Measurements from ENCODE around the gene CACTIN.
"Not testable (repeated sequence)": the region's sequence is repeated elsewhere in the genome, so short reads cannot be mapped to it uniquely, and the experiment has no call there.

The CACTIN gene

DNA sequence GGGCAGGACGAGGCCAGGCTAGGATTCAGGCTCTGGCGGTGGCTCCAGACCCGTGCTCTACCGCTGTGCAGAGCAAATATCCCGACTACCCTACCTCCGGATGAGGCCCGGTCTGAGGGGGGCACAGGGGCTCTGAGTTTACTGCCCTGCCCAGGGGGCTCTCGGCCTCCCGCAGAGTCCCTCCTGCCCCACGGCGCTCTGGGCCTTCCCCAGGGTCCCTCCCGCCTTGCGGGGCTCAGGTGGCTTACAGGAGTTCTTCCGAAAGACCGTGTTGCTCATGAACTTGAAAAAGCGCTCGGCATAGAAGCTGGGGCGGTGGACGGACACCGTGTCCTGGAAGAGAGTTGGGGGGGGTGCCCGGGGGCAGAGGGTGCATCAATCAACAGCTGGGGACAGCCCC lies 19.1 kb upstream of the CACTIN start:
- DNase-seq: no peak

DNA sequence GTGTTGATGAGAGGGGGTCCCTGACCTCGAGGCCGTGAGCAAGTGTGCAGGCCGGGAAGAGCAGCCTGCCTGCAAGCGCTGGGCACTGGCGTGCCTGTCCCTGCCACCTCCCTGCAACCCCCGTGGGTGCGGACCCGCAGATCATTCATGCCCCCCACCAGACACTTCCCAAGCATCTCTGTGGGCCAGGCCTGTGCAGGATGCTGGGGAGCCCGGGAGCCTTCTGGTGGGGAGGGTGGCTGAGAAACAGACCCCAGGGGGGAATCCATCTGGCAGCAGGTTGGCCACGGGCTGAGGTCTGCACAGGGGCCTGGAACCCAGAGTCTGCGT lies 18.4 kb upstream of the CACTIN start:
- DNase-seq: no peak

DNA sequence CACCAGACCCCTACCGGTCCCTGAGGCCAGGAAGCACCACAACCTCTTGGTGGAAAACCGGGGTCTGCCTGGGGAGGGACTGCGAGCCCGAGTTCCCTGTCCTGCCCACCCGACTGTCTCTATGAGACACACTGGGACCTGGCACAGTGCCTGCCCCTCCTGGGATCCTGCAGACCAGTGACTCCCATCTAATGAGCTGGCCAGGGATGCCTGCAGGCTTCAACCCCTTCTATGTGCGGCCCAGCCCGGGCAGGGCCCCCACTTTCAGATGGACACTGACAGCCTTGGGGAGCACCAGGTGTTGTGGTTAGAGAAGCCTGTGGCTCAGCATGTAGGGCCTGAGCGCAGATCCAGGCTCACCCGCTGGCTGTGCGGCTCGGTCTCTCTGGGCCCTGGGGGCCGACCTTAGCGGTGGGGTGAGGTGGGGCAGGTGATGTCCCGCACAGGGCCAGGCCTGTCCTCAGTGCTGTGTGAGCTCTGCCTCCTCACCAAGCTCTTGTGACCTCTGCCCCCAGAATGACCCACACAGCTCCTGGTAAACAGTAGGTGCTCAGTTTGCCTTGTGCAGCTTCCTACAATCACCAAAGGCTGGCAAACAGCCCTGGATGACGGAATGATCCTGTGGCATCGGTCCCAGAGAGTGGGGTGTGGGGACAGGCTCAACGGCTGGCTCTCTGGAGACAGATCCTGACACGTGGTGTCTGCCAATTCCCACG lies 17.9 kb upstream of the CACTIN start:
- DNase-seq: no peak

GRCh38 chr19:3643674-3644313 lies 17.2 kb upstream of the CACTIN start:
- no peak for DNase-seq

- no peak for DNase-seq
Measured at GRCh38 chr19:3642987-3643673, 16.5 kb upstream of the CACTIN start.

GRCh38 chr19:3642296-3642695 lies 15.7 kb upstream of the CACTIN start:
- no peak for DNase-seq

DNA sequence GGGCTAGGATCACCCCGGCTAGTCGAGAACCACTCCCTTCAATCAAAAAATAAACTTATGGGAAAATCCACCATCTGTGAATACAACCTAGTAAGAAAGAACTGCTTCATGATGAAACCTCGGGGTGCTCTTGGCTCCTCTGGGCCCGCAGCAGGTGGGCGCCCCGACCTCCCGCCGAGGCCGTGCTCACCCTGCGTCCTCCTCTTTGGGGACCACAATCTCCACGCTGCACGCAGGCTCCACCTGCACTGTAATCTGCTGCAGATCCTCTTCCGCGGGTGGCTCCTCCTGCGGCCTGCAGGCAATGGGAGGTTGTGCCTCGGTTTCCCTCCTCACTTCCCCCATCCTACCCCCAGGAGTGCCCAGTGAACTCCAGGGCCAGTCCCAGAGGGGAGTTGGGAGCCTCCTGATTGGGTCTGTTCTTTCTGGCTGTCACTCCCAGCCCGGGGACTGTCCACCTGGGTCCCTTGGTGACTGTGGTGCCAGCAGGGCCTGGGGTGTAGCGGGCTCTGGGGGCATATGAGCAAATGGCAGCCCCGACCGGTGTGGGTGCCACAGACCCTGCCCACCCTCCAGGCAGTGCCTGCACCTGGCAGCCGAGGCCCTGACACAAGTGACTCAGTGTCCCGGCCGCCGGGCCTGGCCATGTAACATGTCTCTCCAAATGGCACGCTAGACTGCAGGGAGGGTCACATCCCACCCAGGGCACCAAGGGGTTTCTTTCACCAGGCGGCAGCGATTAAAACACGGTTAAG lies 15.1 kb upstream of the CACTIN start:
- DNase-seq: no peak

GRCh38 chr19:3639479-3639878 lies 12.9 kb upstream of the CACTIN start:
- no peak for DNase-seq

DNA sequence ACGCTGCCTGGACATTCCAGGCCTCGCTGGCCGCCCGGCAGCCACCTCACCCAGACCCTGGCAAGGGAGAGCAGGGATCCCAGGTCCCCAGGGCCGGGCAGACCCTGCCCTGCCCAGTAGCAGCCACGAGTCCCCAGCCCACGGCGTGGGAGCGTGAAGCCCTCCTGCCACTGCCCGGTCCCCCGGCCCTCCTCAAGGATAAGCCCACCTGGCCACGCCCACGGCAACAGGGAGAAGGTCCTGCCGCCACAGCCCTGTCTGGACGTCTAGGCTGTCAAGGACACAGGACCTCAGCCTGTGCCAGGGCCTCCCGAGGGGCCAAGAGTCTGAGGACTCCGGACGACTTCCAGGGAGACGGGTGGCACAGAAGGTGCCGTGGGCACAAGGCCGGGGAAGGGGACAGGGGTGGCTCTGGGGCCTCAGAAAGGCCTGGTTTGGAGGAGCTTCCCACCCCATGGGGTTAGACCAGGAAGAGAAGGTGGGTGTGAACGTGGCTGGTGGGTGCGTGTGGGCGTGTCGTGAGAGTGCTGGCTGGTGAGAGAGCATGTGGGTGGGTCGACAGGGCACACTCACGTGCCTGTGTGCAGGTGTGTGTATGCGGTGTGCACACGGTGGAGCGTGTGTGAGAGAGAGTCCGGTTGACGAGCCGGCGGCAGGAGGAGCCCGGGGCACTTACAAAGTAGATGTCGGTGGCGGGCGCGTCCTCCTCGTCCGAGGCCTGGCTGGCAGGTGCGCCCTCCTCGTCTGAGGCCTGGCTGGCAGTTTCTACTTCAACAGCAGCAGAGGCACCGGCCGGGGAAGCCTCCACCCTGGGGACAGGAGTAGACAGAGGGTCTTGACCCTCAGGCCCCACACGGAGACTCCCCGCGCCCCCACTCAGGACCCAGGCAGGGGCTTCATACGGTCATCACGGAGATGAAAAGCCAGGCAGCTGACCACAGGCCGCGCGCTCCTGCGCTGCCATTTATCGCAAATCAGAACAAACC lies 11.9 kb upstream of the CACTIN start:
- DNase-seq: no peak

DNA sequence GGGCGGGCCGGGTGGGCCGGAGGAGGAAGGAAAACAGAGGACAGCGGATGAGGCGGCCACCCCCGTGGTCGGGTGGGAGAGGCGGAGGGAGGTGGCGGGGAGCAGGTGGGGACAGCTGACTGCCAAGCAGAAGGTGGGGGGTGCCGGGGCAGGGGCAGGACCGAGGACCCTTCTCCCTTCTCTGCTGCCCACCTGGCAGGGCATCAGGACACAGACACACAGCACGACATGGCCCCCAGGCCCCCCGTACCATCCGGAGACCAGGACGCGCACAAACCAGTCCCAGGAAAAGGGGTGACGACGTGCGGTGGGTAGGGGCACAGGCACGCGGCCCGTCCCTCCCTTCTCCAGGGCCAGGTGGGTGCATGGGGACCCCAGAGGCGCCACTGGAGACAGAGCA lies 11.0 kb upstream of the CACTIN start:
- no peak for DNase-seq

- DNase-seq: no peak
Measured at GRCh38 chr19:3636962-3637361, 10.4 kb upstream of the CACTIN start.

DNA sequence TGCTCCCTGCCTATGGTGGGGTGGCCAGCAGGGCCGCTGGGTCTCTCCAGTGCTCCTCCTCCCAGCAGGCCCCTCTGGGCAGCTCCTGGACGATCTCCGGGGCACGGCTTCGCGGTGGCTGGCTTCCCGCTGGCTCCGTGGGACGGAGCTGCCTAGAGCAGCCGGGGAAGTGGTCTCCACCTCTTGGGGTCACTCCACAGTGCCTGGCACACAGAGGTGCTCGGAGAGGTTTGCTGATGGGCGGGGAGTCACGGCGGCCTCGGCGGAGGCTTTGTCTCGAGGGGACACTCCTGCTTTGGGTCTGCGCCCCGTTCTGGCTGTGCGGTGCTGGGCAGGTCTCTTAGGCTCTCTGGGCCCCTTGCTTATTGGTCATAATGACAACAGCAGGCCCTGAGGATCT lies 9.9 kb upstream of the CACTIN start:
- no peak for DNase-seq

DNA sequence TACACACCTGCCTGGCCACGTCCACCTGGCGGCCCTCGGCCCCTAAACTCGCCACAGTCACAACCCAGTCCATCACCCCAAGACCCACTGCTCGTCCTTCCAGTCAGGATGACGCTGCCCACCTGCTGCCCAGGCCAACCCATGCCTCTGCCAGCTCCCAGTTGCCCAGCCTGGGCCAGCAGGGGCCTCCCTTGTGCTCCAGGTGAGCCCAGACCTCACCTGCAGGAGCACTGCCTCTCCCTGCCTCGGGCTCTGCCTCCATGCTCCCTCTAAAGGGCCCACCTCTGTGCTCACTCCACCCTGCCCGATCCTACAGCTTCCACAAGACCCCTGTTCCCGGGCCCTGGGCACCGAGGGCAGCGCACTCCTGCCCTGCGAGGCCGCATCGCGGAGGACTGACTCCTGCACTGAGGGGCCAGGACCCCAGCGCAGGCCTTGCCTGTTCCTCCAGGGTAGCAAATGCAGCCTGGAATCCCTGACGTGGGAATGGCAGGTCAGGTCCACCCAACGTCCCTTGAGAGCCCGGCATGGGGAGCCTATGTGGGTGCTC lies 8.0 kb upstream of the CACTIN start:
- DNase-seq: no peak

DNA sequence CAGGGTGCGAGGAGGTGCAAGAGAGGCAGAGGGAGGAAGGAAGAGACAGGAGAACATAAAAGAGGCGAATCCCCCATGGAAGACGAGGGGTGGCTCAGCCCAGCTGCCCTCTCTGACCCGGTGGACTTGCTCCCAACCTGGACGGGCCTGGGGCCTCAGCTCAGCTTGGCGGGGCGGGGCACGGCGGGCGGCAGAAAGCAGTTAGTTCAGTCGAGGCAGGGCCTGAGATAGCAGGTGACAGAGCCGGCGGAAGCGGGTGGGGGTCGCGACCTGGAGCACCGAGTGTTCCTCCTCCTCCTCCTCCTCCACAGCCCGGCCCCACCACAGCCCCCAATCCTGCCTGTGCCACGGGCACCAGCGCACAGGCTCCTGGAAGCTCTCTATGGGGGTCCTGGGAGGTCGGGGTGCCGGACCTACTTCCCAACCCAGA lies 7.0 kb upstream of the CACTIN start:
- no peak for DNase-seq

GRCh38 chr19:3632739-3633558 lies 6.4 kb upstream of the CACTIN start:
- DNase-seq: no peak

- DNase-seq: no peak
Measured at GRCh38 chr19:3632098-3632497, 5.5 kb upstream of the CACTIN start.

DNA sequence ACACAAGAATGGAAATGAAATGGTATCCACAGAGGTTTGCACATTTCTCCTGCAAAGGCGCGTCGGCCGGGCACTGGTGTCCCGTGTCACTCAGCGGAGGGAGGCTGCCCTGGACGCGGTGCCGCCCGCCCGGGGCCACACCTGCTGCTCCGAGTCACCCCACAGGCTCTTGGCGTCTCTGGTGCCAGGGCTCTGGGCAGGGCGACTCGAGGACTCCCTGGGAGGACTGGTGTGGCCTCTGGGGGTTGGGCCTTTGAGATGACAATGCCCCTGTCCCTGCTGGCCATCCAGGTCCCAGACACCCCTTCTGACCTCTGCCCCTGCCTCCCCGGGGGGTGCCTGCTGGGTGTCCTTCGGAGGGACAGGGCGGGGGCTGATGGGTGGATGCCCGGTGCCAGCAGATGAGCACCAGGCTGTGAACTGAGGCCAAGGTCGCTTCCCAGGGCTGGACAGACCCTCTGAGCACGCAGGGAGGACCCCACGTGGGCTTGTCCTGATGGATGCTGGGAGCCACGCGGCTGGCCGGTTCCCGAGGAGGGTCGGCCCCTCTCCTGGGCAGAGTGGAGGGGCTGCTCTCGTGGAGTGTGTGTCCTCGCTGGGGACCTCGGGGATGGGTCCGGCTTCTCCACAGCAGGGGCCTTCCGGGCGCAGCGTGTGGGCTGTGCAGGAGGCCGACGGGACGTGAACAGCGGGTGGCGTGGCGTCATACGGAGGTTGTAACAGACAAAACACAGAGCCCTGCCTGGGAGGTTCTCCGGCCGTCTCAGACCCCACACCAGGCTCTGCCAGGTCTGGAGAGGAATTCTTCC lies 4.7 kb upstream of the CACTIN start:
- no peak for DNase-seq

GRCh38 chr19:3628766-3629165 lies 2.2 kb upstream of the CACTIN start:
- not testable (repeated sequence) for DNase-seq

GRCh38 chr19:3627351-3627723 lies 747 bp upstream of the CACTIN start:
- no peak for DNase-seq

GRCh38 chr19:3625996-3626472 lies 556 bp downstream of the CACTIN start:
- no peak for DNase-seq

Data from fibroblast of skin of scalp (primary cell).